ENCODE data around the gene TENM3.

TENM3 gene

GRCh38 chr4:182432819-182433218 is 189.6 kb downstream of the TENM3 start:
- Histone ChIP-seq H3K27me3 (ENCODE audit: low read length) (no peaks in the 10 kb centered on the region), H2AFZ (ENCODE audit: low read depth, low read length, severe bottlenecking) (no peak overlapping the region), H3K9me2 (replicated peaks; ENCODE audit: insufficient read depth, low read length) (no peaks in the 10 kb centered on the region), H4K20me1 (ENCODE audit: low read depth, low read length) (no peaks in the 10 kb centered on the region), H3K27ac (ENCODE audit: low read depth, low read length) (no peak overlapping the region), H3K4me2 (ENCODE audit: low read depth, low read length, poor library complexity, severe bottlenecking) (no peak overlapping the region), H3K36me3 (ENCODE audit: low read length) (no peaks in the 10 kb centered on the region), H3K79me2 (ENCODE audit: insufficient read depth, low read length) (no peaks in the 10 kb centered on the region), H3F3A (ENCODE audit: insufficient read depth) (no peaks in the 10 kb centered on the region), H3K9ac (ENCODE audit: low read length) (no peak overlapping the region), H3K9me3 (ENCODE audit: insufficient read depth, low read length) (no peaks in the 10 kb centered on the region), H3K4me3 (ENCODE audit: insufficient read depth, low read length, poor library complexity, severe bottlenecking) (no peak overlapping the region)
- TF ChIP-seq EZH2phosphoT487 (conservative IDR thresholded peaks at IDR 0.05; ENCODE audit: low read length): no peak

GRCh38 chr4:182434720-182435119 is 191.5 kb downstream of the TENM3 start:
- no peaks in the 10 kb centered on the region for H3K36me3 ChIP-seq (ENCODE audit: low read length)
- H2AFZ ChIP-seq (ENCODE audit: low read depth, low read length, severe bottlenecking): no peak overlapping the region
- no peaks in the 10 kb centered on the region for H4K20me1 ChIP-seq (ENCODE audit: low read depth, low read length)
- no peak overlapping the region for H3K9ac ChIP-seq (ENCODE audit: low read length)
- no peak overlapping the region for H3K4me3 ChIP-seq (ENCODE audit: insufficient read depth, low read length, poor library complexity, severe bottlenecking)
- no peak for TF ChIP-seq EZH2phosphoT487 (conservative IDR thresholded peaks at IDR 0.05; ENCODE audit: low read length)
- no peaks in the 10 kb centered on the region for H3K27me3 ChIP-seq (ENCODE audit: low read length)
- H3K9me2 ChIP-seq (replicated peaks; ENCODE audit: insufficient read depth, low read length): no peaks in the 10 kb centered on the region
- H3K4me2 ChIP-seq (ENCODE audit: low read depth, low read length, poor library complexity, severe bottlenecking): no peak overlapping the region
- no peaks in the 10 kb centered on the region for H3K79me2 ChIP-seq (ENCODE audit: insufficient read depth, low read length)
- no peaks in the 10 kb centered on the region for H3K9me3 ChIP-seq (ENCODE audit: insufficient read depth, low read length)
- H3F3A ChIP-seq (ENCODE audit: insufficient read depth): no peaks in the 10 kb centered on the region
- no peak overlapping the region for H3K27ac ChIP-seq (ENCODE audit: low read depth, low read length)

- no peaks in the 10 kb centered on the region for H3F3A ChIP-seq (ENCODE audit: insufficient read depth)
- no peaks in the 10 kb centered on the region for H3K9me3 ChIP-seq (ENCODE audit: insufficient read depth, low read length)
- no peak overlapping the region for H3K4me3 ChIP-seq (ENCODE audit: insufficient read depth, low read length, poor library complexity, severe bottlenecking)
- no peak overlapping the region for H3K9ac ChIP-seq (ENCODE audit: low read length)
- H4K20me1 ChIP-seq (ENCODE audit: low read depth, low read length): no peaks in the 10 kb centered on the region
- no peaks in the 10 kb centered on the region for H3K27me3 ChIP-seq (ENCODE audit: low read length)
- H3K79me2 ChIP-seq (ENCODE audit: insufficient read depth, low read length): no peaks in the 10 kb centered on the region
- no peak for TF ChIP-seq EZH2phosphoT487 (conservative IDR thresholded peaks at IDR 0.05; ENCODE audit: low read length)
- no peak overlapping the region for H2AFZ ChIP-seq (ENCODE audit: low read depth, low read length, severe bottlenecking)
- H3K36me3 ChIP-seq (ENCODE audit: low read length): no peaks in the 10 kb centered on the region
- no peak overlapping the region for H3K4me2 ChIP-seq (ENCODE audit: low read depth, low read length, poor library complexity, severe bottlenecking)
- no peaks in the 10 kb centered on the region for H3K9me2 ChIP-seq (replicated peaks; ENCODE audit: insufficient read depth, low read length)
- no peak overlapping the region for H3K27ac ChIP-seq (ENCODE audit: low read depth, low read length)
These were observed 192.2 kb downstream of the TENM3 start for GRCh38 chr4:182435401-182435800.

GRCh38 chr4:182443070-182443469 is 199.9 kb downstream of the TENM3 start:
- no peaks in the 10 kb centered on the region for H3K9me3 ChIP-seq (ENCODE audit: insufficient read depth, low read length)
- TF ChIP-seq CTCF (IDR thresholded peaks at IDR 0.05; ENCODE audit: insufficient read depth, low read length, poor library complexity, severe bottlenecking): no peak
- no peak for TF ChIP-seq EZH2phosphoT487 (conservative IDR thresholded peaks at IDR 0.05; ENCODE audit: low read length)
- H3K4me3 ChIP-seq (ENCODE audit: insufficient read depth, low read length, poor library complexity, severe bottlenecking): no peak overlapping the region
- H4K20me1 ChIP-seq (ENCODE audit: low read depth, low read length): no peaks in the 10 kb centered on the region
- H3K27ac ChIP-seq (ENCODE audit: low read depth, low read length): no peak overlapping the region
- H3K9me2 ChIP-seq (replicated peaks; ENCODE audit: insufficient read depth, low read length): no peaks in the 10 kb centered on the region
- H3F3A ChIP-seq (ENCODE audit: insufficient read depth): no peaks in the 10 kb centered on the region
- H3K27me3 ChIP-seq (ENCODE audit: low read length): no peaks in the 10 kb centered on the region
- H3K4me2 ChIP-seq (ENCODE audit: low read depth, low read length, poor library complexity, severe bottlenecking): no peak overlapping the region
- H3K79me2 ChIP-seq (ENCODE audit: insufficient read depth, low read length): no peaks in the 10 kb centered on the region
- no peaks in the 10 kb centered on the region for H3K36me3 ChIP-seq (ENCODE audit: low read length)
- H2AFZ ChIP-seq (ENCODE audit: low read depth, low read length, severe bottlenecking): no peak overlapping the region
- H3K9ac ChIP-seq (ENCODE audit: low read length): no peak overlapping the region

- Histone ChIP-seq H3F3A (ENCODE audit: insufficient read depth) (no peaks in the 10 kb centered on the region), H3K9me3 (ENCODE audit: insufficient read depth, low read length) (no peaks in the 10 kb centered on the region), H3K4me3 (ENCODE audit: insufficient read depth, low read length, poor library complexity, severe bottlenecking) (no peak overlapping the region), H3K4me2 (ENCODE audit: low read depth, low read length, poor library complexity, severe bottlenecking) (no peak overlapping the region), H3K9ac (ENCODE audit: low read length) (no peak overlapping the region), H3K9me2 (replicated peaks; ENCODE audit: insufficient read depth, low read length) (no peaks in the 10 kb centered on the region), H3K79me2 (ENCODE audit: insufficient read depth, low read length) (no peaks in the 10 kb centered on the region), H4K20me1 (ENCODE audit: low read depth, low read length) (no peaks in the 10 kb centered on the region), H3K27me3 (ENCODE audit: low read length) (no peaks in the 10 kb centered on the region), H2AFZ (ENCODE audit: low read depth, low read length, severe bottlenecking) (no peak overlapping the region), H3K27ac (ENCODE audit: low read depth, low read length) (no peak overlapping the region), H3K36me3 (ENCODE audit: low read length) (no peaks in the 10 kb centered on the region)
- TF ChIP-seq CTCF (IDR thresholded peaks at IDR 0.05; ENCODE audit: insufficient read depth, low read length, poor library complexity, severe bottlenecking) (no peak), EZH2phosphoT487 (conservative IDR thresholded peaks at IDR 0.05; ENCODE audit: low read length) (no peak)
These were observed 204.6 kb downstream of the TENM3 start for GRCh38 chr4:182447767-182448280.
